Inflammatory macrophage treated with lipopolysaccharide for 1 hour (primary cell): Measurements from ENCODE around the gene TRIM33.

Experiments
- DNase-seq, 2 donors: peaks; one replicate each; pipeline ENCODE4 v3.0.0-alpha.2; 2020 to 2022

TRIM33 gene

GRCh38 chr1:114347431-114348209 lies 163.4 kb downstream of the TRIM33 start:
- no peak for DNase-seq

- DNase-seq: peak; percentile 86 to 99
These were observed 164.4 kb downstream of the TRIM33 start for GRCh38 chr1:114346480-114347029.

- DNase-seq: no peak
These were observed 165.0 kb downstream of the TRIM33 start for GRCh38 chr1:114345930-114346479.

- no peak for DNase-seq
These were observed 166.3 kb downstream of the TRIM33 start for GRCh38 chr1:114344656-114345055.
